GM19238 (cell line): Measurements from ENCODE around the gene SPDYE6.
"Not testable (repeated sequence)": the region's sequence is repeated elsewhere in the genome, so short reads cannot be mapped to it uniquely, and the experiment has no call there.

Experiments used
- DNase-seq: peaks from one replicate; pipeline ENCODE4 v3.0.0; 2011; ENCODE audit warnings: low spot score; ENCODE audit not compliant: insufficient read length

SPDYE6 gene, protein sequence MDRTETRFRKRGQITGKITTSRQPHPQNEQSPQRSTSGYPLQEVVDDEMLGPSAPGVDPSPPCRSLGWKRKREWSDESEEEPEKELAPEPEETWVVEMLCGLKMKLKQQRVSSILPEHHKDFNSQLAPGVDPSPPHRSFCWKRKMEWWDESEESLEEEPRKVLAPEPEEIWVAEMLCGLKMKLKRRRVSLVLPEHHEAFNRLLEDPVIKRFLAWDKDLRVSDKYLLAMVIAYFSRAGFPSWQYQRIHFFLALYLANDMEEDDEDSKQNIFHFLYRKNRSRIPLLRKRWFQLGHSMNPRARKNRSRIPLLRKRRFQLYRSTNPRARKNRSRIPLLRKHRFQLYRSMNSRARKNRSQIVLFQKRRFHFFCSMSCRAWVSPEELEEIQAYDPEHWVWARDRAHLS

DNA sequence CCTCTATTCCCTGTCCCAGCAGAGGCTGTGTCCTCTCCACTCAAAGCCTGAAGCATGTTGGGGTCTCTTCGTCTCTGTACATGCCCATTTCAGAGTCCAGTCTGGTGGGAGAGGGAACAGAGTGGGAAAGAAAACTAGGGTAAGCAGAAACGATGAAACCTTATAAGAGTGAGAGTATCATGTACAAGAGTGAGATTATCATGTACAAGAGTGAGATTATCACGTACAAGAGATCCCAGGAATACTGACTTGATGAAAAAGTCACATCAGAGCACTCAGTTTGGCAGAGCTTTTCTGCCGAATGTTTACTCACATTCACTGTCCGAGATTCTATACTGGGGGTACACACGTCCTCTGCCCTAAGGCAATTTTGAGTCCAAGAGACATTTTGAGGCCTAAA, at the start of gene SPDYE6:
TSS of gene SPDYE6 (minus strand) at position 101 of the 400 bp plus-strand sequence. CDS start 421 bp downstream, outside the sequence.
- DNase-seq: not testable (repeated sequence)

DNA sequence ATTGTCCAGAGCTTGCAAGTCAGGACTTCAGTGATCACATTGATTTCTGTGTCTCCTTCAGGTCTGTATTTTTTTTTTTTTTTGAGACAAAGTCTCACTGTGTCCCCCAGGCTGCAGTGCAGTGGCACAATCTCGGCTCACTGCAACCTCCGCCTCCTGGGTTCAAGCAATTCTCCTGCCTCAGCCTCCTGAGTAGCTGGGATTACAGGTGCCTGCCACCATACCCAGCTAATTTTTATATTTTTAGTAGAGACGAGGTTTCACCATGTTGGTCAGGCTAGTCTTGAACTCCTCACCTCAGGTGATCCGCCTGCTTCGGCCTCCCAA, 48.6 kb upstream of the SPDYE6 start:
- DNase-seq: not testable (repeated sequence)

DNA sequence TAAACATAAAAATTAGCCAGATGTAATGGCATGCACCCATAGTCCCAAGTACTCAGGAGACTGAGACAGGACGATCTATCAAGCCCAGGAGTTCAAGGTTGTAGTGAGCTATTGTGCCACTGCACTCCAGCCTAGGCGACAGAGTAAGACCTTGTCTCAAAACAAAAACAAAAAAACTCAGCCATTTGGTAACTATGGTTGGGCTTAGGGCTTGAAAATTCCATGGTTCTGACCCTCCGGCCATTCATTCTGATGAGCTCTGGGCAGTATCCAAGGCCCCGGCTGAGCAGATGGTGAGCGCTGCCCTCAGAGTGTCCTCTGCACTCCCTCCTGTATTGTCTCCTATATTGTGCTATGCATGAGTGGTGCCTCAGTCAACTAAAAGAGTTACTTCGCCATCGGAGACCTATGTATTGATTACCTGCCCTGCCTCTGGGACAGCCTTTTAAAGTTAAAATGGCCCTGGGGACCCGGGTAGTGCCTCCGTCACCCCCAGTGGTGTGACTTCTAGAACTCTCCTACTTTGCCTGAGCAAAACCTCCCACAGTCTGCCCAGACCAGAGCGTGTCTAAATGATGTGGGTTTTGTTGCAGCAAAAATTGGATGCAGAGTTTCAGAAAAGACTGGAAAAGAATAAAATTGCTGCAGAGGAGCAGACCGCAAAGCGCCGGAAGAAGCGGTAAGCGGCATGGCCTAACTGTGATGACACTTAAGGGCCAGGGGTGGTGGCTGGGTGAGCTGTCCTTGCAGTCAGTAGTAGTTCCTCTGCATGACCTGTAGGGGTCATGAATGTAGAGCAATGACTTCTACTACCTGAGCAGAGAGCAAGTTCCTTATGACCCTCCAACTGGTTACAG, 48.0 kb upstream of the SPDYE6 start:
- peak; percentile 67 for DNase-seq

DNA sequence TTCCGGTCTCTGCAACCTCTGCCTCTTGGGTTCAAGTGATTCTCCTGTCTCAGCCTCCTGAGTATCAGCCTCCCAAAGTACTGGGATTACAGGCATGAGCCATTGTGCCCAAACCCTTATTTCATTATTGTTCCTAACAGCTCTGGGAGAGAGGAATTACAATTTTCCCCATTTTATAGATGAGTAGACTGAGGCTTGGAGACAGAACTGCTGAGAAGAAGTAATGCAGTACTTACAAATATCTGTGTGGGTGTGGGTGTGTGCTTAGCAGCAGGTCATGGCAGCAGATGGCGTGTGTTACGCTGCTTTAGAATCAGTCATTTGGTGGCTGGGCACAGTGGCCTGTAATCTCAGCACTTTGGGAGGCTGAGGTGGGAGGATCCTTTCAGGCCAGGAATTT, 47.3 kb upstream of the SPDYE6 start:
- DNase-seq: no peak

DNA sequence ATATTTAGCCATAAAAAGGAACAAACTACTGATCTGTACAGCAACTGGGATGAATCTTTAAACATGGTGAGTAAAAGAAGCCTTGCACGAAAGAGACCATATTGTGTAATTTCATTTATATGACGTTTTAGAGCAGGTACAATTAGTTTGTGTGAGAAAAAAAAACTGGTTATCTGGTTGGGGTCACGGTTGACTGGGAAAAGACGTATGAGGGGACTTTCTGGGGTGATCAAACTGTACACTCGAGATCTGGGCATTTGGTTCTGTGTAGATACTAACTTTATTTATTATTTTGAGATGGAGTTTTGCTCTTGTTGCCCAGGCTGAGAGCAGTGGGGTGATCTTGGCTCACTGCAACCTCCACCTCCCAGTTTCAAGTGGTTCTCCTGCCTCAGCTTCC, 44.1 kb upstream of the SPDYE6 start:
- DNase-seq: no peak

DNA sequence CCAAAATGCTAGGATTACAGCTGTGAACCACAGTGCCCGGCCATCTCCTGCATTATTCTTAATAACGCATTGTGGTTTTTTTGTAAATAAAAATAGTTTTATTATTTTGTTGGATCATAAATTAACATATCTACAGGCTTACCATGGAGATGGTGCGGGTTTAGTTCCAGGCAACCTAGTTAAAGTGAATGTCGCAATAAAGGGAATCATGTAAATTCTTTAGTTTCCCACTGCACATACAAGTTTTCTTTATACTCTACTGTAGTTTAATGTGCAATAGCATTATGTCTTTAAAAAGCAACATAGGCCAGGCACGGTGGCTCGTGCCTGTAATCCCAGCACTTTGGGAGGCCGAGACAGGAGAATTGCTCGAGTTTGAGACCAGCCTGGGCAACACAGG, 42.3 kb upstream of the SPDYE6 start:
- no peak for DNase-seq

DNA sequence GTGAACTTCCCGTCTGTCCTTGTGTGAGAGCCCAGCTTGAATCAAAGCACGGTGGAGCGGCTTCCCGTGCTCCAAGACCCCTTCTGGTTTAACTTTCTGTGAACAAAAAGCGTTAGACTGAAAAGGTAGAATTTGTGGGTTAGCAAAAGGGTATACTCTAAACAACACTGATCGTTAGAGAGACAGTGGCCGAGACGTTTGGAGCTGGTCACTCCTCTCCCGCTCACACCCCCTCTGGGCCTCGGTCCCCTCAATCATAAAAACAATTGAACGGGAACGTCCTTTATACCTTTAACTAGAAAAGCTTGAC, 40.4 kb upstream of the SPDYE6 start:
- DNase-seq: no peak

DNA sequence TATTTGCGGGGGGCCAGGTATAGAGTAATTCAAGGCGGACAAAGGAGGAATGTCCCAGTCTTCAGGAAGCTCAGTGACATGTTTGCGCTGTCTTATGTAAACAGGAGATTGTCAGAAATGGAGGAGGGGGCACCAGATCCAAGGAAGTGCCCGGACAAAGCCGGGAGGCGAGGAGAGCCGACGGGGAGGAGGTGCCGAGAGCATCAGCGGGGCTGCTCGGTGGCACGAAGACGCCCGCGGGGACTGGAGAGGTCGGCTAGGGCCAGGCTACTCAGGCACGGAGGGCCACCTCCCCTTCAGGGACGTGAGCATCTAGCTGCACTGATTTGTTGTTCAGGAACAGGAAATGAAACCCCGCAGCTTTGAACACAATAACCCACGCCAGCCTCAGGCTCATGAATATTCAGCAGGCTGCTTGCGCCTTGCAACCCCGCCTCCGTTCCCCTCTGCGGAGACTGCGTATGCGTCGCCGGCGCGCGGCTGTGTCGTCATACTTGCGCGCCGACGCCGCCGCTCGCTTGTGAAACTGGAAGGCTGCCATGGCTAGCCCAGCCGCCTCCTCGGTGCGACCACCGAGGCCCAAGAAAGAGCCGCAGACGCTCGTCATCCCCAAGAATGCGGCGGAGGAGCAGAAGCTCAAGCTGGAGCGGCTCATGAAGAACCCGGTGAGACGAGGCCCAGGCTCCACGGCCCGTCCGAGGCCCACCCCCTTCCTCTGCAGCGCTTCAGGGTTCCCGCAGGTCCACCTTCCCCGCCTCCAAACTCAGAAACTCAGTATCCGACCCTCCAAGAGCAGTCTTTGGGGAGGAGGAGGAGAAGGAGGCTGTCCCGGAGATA, 39.8 kb upstream of the SPDYE6 start, which contains the start of gene PRKRIP1:
TSS of gene PRKRIP1 (plus strand) at position 491 of the 837 bp plus-strand sequence. CDS start at position 540, 49 bp downstream.
- peak; percentile 83 for DNase-seq

DNA sequence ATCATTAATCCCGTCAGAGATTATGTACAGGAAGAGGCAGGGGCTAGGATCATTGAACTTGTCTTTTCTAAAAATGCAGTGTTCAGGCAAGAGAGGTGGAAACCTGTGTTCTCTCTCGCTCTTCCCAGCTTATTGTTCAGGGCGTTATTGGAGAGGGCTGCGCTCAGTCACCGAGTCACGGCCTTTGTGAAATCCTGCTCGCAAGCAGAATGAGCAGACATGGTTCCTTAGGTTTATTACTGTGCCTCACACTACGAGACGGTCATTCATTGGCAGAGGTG, 39.3 kb upstream of the SPDYE6 start:
- no peak for DNase-seq

DNA sequence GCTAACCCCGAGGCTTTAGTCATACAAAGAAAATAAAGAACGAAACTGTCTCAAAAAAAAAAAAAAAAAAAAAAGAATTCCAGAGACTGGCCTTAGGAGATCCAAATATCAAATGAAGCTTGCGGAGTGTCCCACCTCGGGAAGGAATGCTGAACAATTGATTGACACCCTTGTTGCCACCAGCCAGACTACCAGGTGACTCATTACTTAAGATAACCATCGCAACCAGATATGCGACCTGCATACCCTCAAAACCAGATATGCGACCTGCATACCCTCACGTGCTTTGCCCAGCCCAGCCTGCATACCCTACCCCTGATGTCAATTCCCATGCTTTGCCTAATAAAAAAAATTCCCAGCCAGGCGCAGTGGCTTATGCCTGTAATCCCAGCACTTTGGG, 37.2 kb upstream of the SPDYE6 start:
- no peak for DNase-seq

DNA sequence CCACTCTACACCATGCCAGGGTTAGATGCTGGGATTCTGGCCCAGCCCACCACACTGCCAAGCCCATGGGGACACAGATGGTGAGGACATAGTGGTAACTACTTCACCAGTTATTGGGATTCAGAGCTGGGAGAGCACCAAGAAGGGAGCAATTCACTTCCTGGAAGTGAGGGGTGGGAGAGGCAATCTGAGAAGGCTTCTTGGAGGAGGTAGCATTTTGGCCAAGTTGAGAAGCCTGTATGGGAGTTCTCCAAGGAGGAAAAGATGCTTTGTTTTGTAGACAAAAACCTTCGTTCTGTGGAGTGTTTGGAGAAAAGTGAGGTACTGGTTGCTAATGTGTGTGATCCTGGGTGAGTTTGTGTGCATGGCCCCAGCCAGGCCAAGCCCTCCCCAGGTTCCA, 36.1 kb upstream of the SPDYE6 start:
- DNase-seq: no peak

DNA sequence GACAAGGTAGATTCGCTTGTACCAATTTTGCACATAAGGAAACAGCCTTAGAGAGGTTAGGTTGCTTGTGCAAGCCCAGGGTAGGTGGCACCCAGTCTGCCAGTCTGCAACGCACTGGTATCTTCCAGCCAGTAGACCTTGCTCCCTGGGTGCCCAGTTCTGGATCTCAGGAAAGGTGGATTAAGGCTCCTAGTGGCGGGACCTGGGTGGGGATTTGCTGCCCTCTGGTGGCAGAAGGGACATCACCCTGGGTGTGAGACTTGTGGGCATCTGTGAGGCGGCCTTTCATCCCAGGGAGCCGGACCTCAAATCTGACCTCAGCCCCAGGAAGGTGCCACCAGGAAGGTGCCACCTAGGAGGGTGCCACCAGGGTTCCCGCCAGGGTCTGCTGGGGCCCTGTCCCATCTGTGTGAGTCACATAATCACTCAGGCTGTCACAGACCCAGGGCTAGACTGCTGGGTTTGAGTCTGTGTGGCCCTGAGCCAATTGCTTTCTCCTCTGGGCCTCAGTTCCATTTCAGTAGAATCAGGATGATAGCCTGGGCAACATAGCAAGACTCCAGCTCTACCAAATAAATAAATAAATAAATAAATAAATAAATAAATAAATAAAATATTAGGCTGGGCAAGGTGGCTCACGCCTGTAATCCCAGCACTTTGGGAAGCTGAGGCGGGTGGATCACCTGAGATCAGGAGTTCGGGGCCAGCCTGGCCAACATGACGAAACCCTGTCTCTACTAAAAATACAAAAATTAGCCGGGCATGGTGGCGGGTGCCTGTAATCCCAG, 34.6 kb upstream of the SPDYE6 start:
- DNase-seq: peak; percentile 41

DNA sequence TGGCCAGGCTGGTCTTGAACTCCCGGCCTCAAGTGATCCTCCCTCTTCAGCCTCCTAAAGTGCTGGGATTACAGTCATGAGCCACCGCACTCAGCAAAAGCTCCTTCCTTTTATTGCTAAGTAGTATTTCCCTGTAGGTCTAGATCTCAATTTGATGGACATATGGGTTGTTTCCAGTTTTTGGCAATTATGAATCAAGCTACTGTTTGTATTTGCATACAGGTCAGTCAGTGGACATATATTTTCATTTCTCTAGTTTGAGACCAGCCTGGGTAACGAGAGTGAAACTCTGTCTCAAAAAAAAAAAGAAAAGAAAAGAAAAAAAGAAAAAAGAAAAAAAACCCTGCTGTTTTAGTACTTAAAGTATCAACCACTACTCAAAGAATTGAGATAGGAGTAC, 33.6 kb upstream of the SPDYE6 start:
- DNase-seq: no peak

DNA sequence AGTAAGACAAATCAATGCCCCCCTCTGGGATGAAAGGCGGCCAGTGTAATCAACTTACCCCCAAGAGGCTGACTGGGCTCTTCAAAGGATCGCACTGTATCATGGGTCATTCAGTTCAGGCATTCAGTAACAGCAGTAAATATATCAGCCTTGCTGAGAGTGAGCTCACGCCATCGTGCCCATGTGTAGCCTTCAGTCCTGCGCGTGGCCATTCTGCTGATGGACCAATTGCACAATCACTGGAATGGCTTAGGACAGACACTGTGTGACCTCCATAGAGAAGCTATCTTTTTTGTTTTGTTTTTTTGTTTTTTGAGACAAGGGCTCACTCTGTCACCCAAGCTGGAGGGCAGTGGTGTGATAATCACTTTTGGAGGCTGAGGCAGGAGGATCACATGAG, 30.8 kb upstream of the SPDYE6 start:
- DNase-seq: no peak

DNA sequence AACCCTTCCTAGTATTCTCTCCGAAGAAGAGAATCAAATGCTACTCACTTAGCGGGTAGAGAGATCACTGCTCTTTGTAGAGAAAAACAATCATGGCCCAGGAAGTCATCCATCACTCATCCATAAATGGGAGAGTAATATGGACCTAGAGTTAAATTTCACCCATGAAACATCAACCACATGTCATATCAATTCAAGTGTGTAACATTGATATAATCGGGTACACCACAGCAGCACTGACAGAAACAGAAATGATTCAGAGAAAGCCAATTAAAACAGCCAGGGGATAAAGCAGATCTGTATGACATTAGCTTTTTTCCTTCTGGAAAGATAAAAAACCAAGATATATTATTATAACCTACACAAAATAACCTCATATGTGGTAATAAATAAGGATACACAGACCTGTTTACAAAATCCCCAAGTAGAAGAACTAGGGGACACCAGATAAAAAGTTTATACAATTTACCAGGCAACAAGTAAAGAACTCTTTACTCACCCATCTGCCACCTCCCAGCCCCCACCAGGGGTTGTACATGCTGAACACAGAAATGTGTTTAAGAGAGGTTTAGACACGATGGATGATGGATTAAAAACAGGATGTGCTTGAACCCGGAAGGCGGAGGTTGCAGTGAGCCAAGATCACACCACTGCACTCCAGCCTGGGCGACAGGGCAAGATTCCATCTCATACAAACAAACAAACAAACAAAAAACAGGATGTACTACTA, 25.6 kb upstream of the SPDYE6 start:
- not testable (repeated sequence) for DNase-seq

DNA sequence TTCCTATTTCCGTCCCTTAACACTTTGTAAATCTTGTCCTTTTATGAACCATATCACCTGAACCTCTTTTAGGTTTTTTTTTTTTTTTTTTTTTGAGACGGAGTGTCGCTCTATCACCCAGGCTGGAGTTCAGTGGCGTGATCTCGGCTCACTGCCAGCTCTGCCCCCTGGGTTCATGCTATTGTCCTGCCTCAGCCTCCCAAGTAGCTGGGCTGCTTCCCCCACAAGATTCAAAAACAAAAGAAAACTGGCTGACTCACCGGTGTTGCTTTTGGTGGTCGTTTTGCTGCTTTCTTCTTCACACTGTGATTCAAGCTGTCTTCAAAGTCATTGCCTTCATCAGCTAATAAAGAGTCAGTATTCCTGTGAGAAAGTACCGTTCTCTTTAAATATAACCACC, 24.6 kb upstream of the SPDYE6 start:
- not testable (repeated sequence) for DNase-seq

DNA sequence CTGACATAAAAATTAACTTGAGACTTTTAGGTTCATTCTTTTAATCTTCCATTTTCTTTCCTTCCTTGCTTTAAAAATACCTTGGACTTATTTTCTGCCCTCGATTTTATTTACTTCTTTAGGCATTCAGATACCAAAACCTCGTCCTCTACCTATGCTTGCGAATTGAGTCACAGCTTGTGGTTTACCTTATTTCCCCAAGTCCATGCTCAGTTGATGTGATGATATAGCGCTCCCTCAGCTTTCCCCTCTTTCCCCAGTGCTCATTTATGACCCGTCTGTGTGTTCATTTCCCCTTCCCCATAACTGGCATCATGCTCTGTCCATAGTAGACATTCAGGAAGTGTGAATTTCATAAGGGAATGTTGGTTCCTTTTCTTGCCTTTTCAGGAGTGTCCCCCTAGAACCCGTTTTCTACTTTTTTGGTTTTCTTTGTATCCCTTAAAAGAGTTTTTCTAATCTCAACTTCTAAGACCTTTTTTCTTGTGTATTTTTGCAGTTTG, 20.8 kb upstream of the SPDYE6 start:
- no peak for DNase-seq

DNA sequence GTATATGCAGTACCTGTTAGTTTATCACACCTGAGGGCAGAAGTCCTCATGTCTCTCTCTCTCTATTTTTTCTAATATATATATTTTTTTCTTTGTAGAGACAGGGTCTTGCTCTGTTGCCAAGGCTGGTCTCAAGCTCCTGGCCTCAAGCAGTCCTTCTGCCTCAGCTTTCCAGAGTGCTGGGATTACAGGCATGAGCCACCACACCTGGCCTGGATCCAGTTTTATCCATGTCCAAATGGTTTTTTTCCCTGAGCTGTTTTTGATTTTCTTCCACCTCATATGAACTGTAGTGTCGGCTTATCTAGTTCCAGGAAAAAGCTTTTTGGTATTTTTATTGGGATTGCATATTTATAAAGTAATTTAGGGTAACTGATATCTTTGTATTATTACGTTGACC, 16.6 kb upstream of the SPDYE6 start:
- not testable (repeated sequence) for DNase-seq

DNA sequence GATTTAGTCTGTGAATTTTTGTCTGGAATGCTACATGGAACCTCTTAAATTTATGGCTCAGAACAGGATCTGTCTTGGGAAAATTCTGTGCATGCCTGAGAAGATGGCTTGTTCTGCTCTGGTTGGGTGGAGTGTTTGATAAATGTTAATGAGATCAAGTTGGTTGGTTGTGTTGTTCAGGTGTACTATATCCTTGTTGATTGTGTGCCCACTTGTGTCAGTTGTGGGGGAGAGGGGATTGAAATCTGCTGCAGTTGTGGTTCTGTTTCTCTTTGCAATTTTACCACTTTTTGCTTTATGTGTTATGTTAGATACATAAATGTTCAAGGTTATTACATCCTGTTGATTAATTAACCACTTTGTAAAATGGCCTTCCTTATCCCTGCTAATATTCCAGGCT, 13.8 kb upstream of the SPDYE6 start:
- DNase-seq: not testable (repeated sequence)

DNA sequence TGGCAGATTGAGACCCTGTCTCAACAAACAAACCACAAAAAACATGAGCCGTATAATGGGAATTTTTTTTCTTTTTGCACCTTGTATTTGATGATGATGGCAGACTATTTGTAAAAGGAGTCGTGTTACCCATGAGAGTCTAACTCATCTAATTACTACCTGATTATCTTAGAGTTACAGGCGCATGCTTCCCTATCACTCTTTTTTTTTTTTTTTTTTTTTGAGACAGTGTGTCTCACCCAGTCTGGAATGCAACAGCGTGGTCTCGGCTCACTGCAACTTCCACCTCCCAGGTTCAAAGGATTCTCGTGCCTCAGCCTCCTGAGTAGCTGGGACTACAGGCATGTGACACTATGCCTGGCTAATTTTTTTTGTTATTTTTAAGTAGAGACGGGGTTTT, 9.1 kb upstream of the SPDYE6 start:
- DNase-seq: not testable (repeated sequence)
